RWPE2 (cell line): ENCODE data around the gene NSUN4.

Experiments
- ATAC-seq: fragments of 200-7000 bp; cut with Tn5 transposase; 3 replicates; pipeline ENCODE4 v1.9.1; 2021; ENCODE audit warnings: low read depth
- DNase-seq: peaks from one replicate; pipeline ENCODE4 v3.0.0-alpha.2; 2020; ENCODE audit warnings: low spot score
- H3K27ac ChIP-seq: fragments of 450-650 bp; 2 replicates; pipeline ENCODE4 v1.5.1; 2017; ENCODE audit warnings: mild to moderate bottlenecking; ENCODE audit not compliant: poor library complexity, severe bottlenecking
- H3K27me3 ChIP-seq: fragments of 250-450 bp; sonication (Bioruptor Pico); 2 replicates; pipeline ENCODE4 v1.5.1; 2021; ENCODE audit warnings: mild to moderate bottlenecking, moderate library complexity; ENCODE audit not compliant: insufficient read depth, poor library complexity, severe bottlenecking
- H3K36me3 ChIP-seq: fragments of 250-450 bp; sonication (Bioruptor Pico); 2 replicates; pipeline ENCODE4 v1.5.1; 2020; ENCODE audit warnings: low read depth, mild to moderate bottlenecking, moderate library complexity
- H3K4me1 ChIP-seq: fragments of 250-450 bp; sonication (Bioruptor Pico); 2 replicates; pipeline ENCODE4 v1.5.1; 2021; ENCODE audit warnings: mild to moderate bottlenecking, moderate library complexity; ENCODE audit not compliant: insufficient read depth, poor library complexity, severe bottlenecking
- H3K4me3 ChIP-seq: fragments of 250-450 bp; sonication (Bioruptor Pico); 2 replicates; pipeline ENCODE4 v1.5.1; 2021; ENCODE audit warnings: mild to moderate bottlenecking, moderate library complexity; ENCODE audit not compliant: severe bottlenecking
- H3K9me3 ChIP-seq: fragments of 250-450 bp; sonication (Bioruptor Pico); 2 replicates; pipeline ENCODE4 v1.5.1; 2021; ENCODE audit warnings: mild to moderate bottlenecking, moderate library complexity; ENCODE audit not compliant: severe bottlenecking
- TF ChIP-seq, protein P1 (sequence below): fragments of 450-650 bp; IDR thresholded peaks from one replicate; pipeline ENCODE4 v1.5.1; 2017; ENCODE audit warnings: mild to moderate bottlenecking, moderate library complexity; ENCODE audit not compliant: poor library complexity, severe bottlenecking

NSUN4 gene

DNA sequence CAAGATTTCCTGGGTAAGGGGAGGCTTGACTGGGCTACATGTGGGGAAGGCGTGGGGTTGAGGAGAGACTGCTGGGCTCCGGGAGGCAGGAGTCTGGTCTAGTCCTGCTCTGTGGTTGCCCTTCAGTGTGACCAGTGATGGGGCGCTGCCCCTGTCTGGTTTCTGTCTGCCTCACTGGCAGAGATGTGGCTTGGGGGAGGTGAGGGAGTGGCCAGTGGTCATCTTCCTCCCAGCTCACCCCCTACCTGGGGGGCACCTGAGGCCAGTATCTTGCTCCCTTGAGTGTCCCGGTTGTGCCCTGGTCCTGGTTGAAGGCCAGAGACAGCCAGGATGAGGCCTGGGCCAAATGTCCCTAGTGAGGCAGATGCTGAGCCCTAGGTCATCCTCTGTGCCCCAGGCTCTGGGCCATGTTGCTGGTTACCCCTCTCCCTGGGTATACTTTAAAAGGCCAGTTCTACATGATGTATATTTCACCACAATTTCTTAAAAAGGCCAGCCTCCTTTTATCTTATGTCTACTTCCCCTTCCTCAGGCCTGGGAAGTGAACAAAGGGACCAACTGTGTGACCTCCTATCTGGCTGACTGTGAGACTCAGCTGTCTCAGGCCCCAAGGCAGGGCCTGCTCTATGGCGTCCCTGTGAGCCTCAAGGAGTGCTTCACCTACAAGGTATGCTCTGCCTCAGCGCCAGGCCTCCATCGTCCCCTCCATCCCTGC lies 64.0 kb downstream of the NSUN4 start:
- Histone ChIP-seq H3K4me3 (no peak overlapping the region), H3K36me3 (no peaks in the 10 kb centered on the region), H3K27ac (no peak overlapping the region), H3K9me3 (no peaks in the 10 kb centered on the region), H3K4me1 (no peaks in the 10 kb centered on the region), H3K27me3 (no peaks in the 10 kb centered on the region)
- TF ChIP-seq, protein P1, sequence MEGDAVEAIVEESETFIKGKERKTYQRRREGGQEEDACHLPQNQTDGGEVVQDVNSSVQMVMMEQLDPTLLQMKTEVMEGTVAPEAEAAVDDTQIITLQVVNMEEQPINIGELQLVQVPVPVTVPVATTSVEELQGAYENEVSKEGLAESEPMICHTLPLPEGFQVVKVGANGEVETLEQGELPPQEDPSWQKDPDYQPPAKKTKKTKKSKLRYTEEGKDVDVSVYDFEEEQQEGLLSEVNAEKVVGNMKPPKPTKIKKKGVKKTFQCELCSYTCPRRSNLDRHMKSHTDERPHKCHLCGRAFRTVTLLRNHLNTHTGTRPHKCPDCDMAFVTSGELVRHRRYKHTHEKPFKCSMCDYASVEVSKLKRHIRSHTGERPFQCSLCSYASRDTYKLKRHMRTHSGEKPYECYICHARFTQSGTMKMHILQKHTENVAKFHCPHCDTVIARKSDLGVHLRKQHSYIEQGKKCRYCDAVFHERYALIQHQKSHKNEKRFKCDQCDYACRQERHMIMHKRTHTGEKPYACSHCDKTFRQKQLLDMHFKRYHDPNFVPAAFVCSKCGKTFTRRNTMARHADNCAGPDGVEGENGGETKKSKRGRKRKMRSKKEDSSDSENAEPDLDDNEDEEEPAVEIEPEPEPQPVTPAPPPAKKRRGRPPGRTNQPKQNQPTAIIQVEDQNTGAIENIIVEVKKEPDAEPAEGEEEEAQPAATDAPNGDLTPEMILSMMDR, result no peak
- ATAC-seq, result no peak
- DNase-seq, result no peak

DNA sequence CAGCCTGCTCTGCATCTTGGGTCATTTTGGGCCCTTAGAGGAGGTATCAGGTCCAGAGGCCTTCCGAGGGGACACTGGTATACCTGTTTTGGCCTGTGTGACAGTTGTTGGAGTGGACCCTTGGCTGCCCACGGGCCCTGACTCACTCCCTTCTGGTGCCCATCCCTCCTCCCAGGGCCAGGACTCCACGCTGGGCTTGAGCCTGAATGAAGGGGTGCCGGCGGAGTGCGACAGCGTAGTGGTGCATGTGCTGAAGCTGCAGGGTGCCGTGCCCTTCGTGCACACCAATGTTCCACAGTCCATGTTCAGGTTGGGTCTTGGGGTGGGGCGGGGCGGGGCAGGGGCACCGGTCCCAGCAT lies 64.6 kb downstream of the NSUN4 start:
- Histone ChIP-seq H3K27ac (no peak overlapping the region), H3K27me3 (no peaks in the 10 kb centered on the region), H3K4me3 (no peak overlapping the region), H3K4me1 (no peaks in the 10 kb centered on the region), H3K36me3 (no peaks in the 10 kb centered on the region), H3K9me3 (no peaks in the 10 kb centered on the region)
- DNase-seq (no peak), ATAC-seq (no peak)
- TF ChIP-seq, protein P1, result no peak

DNA sequence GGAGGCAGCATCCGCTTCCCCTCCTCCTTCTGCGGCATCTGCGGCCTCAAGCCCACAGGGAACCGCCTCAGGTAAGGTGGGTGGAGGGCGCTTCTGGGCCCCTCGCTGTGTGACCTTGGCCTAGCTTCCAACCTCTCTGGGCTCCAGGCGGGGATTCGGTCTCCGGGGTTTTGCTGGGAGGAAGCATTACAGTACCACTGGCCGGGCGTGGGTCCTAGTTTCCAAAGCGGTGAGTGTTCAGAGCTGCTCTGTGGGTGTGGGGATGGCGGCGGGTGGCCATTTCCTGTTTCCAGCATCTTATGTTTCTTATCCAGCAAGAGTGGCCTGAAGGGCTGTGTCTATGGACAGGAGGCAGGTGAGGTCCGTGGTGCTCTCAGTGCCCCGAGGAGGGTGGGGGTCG lies 65.1 kb downstream of the NSUN4 start:
- H3K4me1 ChIP-seq, result no peaks in the 10 kb centered on the region
- TF ChIP-seq, protein P1, result no peak
- H3K4me3 ChIP-seq, result no peak overlapping the region
- ATAC-seq (no peak), DNase-seq (no peak)
- H3K27ac ChIP-seq, result no peak overlapping the region
- no peaks in the 10 kb centered on the region for H3K27me3 ChIP-seq
- no peaks in the 10 kb centered on the region for H3K36me3 ChIP-seq
- no peaks in the 10 kb centered on the region for H3K9me3 ChIP-seq

DNA sequence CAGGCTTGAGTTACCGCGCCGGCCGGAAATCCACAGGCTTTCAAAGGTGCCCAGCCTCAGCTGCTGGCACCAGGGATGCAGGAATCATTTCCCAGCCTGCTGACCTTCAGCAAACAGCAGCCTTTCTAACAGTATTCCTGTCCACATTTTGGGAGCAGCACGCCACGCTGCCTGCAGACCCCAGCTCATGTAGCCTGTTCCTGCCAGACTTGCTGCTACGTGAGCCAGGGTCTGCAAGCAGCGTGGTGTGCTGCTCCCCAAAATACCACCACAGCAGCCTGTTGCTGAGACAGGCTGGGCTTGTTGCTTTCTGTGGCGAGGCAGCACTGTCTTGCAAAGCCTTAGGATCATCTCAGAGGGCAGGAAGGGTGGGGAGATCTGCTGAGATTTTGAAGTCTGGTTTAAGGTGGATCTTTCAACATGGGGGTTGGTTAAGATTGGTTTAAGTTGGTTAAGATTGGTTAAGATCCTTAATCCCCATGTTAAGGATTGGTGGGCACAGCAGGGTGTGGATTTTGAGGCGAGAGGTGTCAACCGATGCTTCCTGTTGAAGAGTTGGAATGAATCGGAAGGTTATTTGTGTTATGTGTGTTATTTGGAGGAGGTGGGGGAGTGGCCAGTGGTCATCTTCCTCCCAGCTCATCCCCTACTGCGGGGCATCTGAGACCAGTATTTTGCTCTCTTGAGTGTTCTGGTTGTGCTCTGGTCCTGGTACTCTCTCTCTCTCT lies 66.4 kb downstream of the NSUN4 start:
- H3K27ac ChIP-seq, result no peak overlapping the region
- ATAC-seq, result no peak
- DNase-seq, result no peak
- TF ChIP-seq, protein P1, result no peak
- H3K36me3 ChIP-seq, result no peaks in the 10 kb centered on the region
- no peaks in the 10 kb centered on the region for H3K4me1 ChIP-seq
- H3K27me3 ChIP-seq, result no peaks in the 10 kb centered on the region
- no peaks in the 10 kb centered on the region for H3K9me3 ChIP-seq
- no peak overlapping the region for H3K4me3 ChIP-seq

DNA sequence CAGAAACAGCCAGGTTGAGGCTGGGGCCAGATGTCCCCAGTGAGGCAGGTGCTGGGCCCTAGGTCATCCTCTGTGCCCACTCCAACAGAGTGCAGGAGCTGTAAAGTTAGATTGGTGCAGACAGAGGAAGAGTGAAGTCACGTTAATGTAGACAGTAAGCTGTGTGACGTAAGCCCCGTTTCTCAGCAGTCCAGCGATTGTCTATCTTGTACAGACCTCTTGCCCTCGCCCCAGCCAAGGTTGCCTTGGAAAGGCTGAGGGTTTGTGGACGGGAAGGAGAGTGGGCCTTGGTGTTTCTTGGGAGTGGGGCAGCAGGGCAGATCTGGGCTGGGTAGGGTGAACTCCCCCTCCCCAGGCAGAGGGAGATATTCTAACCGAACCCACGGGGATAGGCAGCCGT lies 67.0 kb downstream of the NSUN4 start:
- H3K4me3 ChIP-seq, result no peak overlapping the region
- H3K4me1 ChIP-seq, result no peaks in the 10 kb centered on the region
- no peaks in the 10 kb centered on the region for H3K9me3 ChIP-seq
- ATAC-seq (no peak), DNase-seq (no peak)
- H3K36me3 ChIP-seq, result no peaks in the 10 kb centered on the region
- TF ChIP-seq, protein P1, result no peak
- no peak overlapping the region for H3K27ac ChIP-seq
- H3K27me3 ChIP-seq, result no peaks in the 10 kb centered on the region
